Measurements from ENCODE around the gene SLC26A11.

DNA sequence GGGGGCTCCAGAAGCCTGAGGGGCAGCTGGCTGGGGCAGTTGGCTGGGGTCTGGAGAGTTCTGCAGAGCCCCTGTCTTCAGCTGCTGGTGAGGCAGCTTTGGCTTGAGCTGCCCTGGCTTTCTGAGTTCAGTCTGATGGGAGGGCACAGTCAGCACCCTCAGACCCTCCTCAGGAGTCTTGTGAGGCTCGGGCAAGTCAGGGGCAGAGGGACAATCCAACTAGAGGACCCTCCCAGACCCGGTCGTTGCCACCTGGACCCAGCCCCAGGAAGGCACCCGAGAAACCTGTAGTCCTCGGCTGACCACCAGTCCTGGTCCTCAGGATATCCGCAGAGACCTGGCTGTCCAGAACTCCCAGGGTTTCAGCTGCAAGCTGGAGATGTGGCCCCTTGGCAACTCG is 48.5 kb upstream of the SLC26A11 start:
- no peak for TF ChIP-seq EP300 (IDR thresholded peaks at IDR 0.05)
- TF ChIP-seq, protein P1, sequence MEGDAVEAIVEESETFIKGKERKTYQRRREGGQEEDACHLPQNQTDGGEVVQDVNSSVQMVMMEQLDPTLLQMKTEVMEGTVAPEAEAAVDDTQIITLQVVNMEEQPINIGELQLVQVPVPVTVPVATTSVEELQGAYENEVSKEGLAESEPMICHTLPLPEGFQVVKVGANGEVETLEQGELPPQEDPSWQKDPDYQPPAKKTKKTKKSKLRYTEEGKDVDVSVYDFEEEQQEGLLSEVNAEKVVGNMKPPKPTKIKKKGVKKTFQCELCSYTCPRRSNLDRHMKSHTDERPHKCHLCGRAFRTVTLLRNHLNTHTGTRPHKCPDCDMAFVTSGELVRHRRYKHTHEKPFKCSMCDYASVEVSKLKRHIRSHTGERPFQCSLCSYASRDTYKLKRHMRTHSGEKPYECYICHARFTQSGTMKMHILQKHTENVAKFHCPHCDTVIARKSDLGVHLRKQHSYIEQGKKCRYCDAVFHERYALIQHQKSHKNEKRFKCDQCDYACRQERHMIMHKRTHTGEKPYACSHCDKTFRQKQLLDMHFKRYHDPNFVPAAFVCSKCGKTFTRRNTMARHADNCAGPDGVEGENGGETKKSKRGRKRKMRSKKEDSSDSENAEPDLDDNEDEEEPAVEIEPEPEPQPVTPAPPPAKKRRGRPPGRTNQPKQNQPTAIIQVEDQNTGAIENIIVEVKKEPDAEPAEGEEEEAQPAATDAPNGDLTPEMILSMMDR (IDR thresholded peaks at IDR 0.05) = no peak

All from stomach (tissue), 4 donors.